Measurements from ENCODE around the gene PHF20.
"Not testable (repeated sequence)": the region's sequence is repeated elsewhere in the genome, so short reads cannot be mapped to it uniquely, and the experiment has no call there.

The PHF20 gene

GRCh38 chr20:35887393-35888064 lies 115.7 kb downstream of the PHF20 start:
- no peak for DNase-seq

- no peak for DNase-seq
These were observed 116.8 kb downstream of the PHF20 start for GRCh38 chr20:35888657-35889056.

GRCh38 chr20:35891375-35891774 lies 119.6 kb downstream of the PHF20 start:
- no peak for DNase-seq

- DNase-seq, result no peak
These were observed 121.1 kb downstream of the PHF20 start for GRCh38 chr20:35892871-35893270.

GRCh38 chr20:35893942-35894341 lies 122.1 kb downstream of the PHF20 start:
- DNase-seq, result no peak

GRCh38 chr20:35895516-35895915 lies 123.7 kb downstream of the PHF20 start:
- not testable (repeated sequence) for DNase-seq

GRCh38 chr20:35899064-35899463 lies 127.2 kb downstream of the PHF20 start:
- DNase-seq, result no peak

- not testable (repeated sequence) for DNase-seq
These were observed 129.4 kb downstream of the PHF20 start for GRCh38 chr20:35901230-35901629.

GRCh38 chr20:35901678-35902544 lies 130.1 kb downstream of the PHF20 start:
- no peak for DNase-seq

- DNase-seq, result no peak
These were observed 130.7 kb downstream of the PHF20 start for GRCh38 chr20:35902545-35902941.

- DNase-seq, result no peak
These were observed 132.0 kb downstream of the PHF20 start for GRCh38 chr20:35903843-35904242.

- no peak for DNase-seq
These were observed 133.3 kb downstream of the PHF20 start for GRCh38 chr20:35904982-35905663.

- DNase-seq, result no peak
These were observed 135.3 kb downstream of the PHF20 start for GRCh38 chr20:35907017-35907701.

- DNase-seq, result no peak
These were observed 136.2 kb downstream of the PHF20 start for GRCh38 chr20:35908007-35908406.

- no peak for DNase-seq
These were observed 137.4 kb downstream of the PHF20 start for GRCh38 chr20:35909176-35909575.

GRCh38 chr20:35909796-35910195 lies 138.0 kb downstream of the PHF20 start:
- no peak for DNase-seq

- DNase-seq, result no peak
These were observed 138.4 kb downstream of the PHF20 start for GRCh38 chr20:35910254-35910653.

- no peak for DNase-seq
These were observed 141.1 kb downstream of the PHF20 start for GRCh38 chr20:35912881-35913280.

GRCh38 chr20:35917077-35917476 lies 145.3 kb downstream of the PHF20 start:
- no peak for DNase-seq

- no peak for DNase-seq
These were observed 146.2 kb downstream of the PHF20 start for GRCh38 chr20:35918021-35918420.

- DNase-seq, result no peak
These were observed 148.7 kb downstream of the PHF20 start for GRCh38 chr20:35920523-35920922.

GRCh38 chr20:35929301-35929700 lies 157.5 kb downstream of the PHF20 start:
- no peak for DNase-seq

- DNase-seq, result no peak
These were observed 162.2 kb downstream of the PHF20 start for GRCh38 chr20:35934050-35934449.
